GM06990 (cell line): Measurements from ENCODE around the gene ATAD2B.
A peak's percentile ranks its signal among the peaks of the same experiment; 100 is the strongest.

Source experiments
- DNase-seq: peaks from one replicate; pipeline ENCODE4 v3.0.0-alpha.2; 2011; ENCODE audit not compliant: insufficient read length; ENCODE audit errors: extremely low read depth
- H3K27me3 ChIP-seq: replicated peaks from 2 replicates; pipeline ENCODE4 v1.6.0; 2011; ENCODE audit warnings: low read length; ENCODE audit not compliant: control insufficient read depth, insufficient read depth
- H3K36me3 ChIP-seq: 2 replicates; pipeline ENCODE4 v1.5.1; 2011; ENCODE audit warnings: low read length; ENCODE audit not compliant: control insufficient read depth, insufficient read depth
- H3K4me3 ChIP-seq: replicated peaks from 2 replicates; pipeline ENCODE4 v1.5.1; 2011; ENCODE audit warnings: low read depth, mild to moderate bottlenecking, control low read depth, low read length
- TF ChIP-seq, protein P1 (sequence below): IDR thresholded peaks from 2 replicates; pipeline ENCODE4 v1.5.1; 2011; ENCODE audit warnings: low read length, control low read depth, mild to moderate bottlenecking, inconsistent platforms; ENCODE audit not compliant: insufficient read depth, poor library complexity, severe bottlenecking

The ATAD2B gene

DNA sequence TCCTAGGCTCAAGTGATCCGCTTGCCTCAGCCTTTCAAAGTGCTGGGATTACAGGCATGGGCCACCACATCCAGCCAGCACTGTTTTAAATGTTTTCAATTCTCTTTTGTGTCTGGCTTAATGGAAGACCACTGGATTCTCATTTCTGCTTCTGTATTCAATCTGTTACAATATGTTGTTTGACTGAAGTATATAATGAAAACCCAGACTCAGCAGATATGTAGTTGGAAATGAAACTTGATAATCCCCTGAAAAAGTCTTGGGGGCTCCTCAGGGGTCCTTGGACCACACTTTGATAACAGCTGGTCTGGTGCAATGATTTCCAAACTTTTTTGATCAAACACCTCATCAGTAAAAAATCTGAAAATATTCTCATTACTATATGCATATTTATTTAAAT is 132.7 kb downstream of the ATAD2B start:
- TF ChIP-seq, protein P1, sequence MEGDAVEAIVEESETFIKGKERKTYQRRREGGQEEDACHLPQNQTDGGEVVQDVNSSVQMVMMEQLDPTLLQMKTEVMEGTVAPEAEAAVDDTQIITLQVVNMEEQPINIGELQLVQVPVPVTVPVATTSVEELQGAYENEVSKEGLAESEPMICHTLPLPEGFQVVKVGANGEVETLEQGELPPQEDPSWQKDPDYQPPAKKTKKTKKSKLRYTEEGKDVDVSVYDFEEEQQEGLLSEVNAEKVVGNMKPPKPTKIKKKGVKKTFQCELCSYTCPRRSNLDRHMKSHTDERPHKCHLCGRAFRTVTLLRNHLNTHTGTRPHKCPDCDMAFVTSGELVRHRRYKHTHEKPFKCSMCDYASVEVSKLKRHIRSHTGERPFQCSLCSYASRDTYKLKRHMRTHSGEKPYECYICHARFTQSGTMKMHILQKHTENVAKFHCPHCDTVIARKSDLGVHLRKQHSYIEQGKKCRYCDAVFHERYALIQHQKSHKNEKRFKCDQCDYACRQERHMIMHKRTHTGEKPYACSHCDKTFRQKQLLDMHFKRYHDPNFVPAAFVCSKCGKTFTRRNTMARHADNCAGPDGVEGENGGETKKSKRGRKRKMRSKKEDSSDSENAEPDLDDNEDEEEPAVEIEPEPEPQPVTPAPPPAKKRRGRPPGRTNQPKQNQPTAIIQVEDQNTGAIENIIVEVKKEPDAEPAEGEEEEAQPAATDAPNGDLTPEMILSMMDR = no peak
- Histone ChIP-seq H3K36me3 (no peaks in the 10 kb centered on the region; the same call in 1 of the 2 replicates), H3K4me3 (no peak overlapping the region), H3K27me3 (no peaks in the 10 kb centered on the region)
- DNase-seq = no peak

DNA sequence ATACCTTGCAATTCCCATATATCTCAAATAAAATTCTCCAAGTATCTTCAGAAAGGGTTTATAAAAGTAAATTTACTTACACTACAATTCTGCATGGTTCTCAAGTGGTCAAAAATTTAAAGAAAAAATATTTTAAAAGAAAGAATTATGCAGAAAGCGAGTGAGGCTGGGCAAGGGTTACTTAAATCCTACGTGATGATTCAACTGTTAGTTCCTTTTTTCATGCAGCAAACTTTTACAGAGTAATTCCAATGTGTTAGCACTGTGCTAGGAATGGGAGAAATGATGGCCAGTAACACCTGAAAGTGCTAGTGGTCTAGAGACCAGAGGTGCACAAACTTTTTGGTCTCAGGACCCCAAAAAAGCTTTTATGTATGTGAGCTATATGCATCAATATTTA is 133.4 kb downstream of the ATAD2B start:
- Histone ChIP-seq H3K27me3 (no peaks in the 10 kb centered on the region), H3K4me3 (no peak overlapping the region), H3K36me3 (no peaks in the 10 kb centered on the region; the same call in none of the 2 replicates)
- TF ChIP-seq, protein P1 = no peak
- no peak for DNase-seq

DNA sequence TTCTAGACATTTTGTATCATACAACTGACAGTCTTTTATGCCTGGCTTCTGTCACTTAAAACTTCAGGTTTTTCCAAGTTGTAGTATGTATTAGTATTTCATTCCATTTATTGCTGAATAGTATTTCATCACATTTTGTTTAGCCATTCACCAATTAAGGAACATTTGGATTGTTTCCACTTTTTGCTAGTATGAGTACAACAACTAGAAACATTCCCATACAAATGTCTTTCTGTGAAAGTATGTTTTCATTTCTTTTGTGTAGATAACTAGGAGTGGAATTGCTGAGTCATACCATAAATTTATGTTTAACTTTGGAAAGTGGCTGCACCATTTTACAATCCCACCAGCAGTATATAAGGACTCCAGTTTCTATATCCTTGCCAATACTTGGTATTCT is 135.9 kb downstream of the ATAD2B start:
- H3K4me3 ChIP-seq = no peak overlapping the region
- H3K36me3 ChIP-seq = no peaks in the 10 kb centered on the region; the same call in 1 of the 2 replicates
- no peaks in the 10 kb centered on the region for H3K27me3 ChIP-seq
- TF ChIP-seq, protein P1 = no peak
- DNase-seq = no peak

DNA sequence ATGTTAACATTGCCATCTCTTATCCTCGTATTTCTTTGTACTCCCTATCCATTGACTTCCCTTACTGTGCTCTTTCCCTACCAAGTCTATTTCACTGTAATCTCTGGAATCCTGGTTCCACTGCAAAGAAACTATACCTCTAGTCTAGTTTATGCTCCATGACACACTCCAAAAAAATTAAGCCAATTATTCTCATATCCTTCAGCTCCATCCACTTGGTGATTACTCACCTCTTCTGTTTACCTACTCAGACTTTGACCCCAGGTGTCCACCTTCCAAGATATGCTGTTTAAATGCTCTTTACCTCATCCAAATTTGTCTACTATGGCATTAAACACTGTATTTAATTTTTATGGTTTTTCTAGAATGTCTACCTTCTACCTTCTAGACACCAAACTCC is 137.9 kb downstream of the ATAD2B start:
- H3K27me3 ChIP-seq = no peaks in the 10 kb centered on the region
- TF ChIP-seq, protein P1 = no peak
- no peak for DNase-seq
- no peaks in the 10 kb centered on the region; the same call in 1 of the 2 replicates for H3K36me3 ChIP-seq
- H3K4me3 ChIP-seq = no peak overlapping the region

DNA sequence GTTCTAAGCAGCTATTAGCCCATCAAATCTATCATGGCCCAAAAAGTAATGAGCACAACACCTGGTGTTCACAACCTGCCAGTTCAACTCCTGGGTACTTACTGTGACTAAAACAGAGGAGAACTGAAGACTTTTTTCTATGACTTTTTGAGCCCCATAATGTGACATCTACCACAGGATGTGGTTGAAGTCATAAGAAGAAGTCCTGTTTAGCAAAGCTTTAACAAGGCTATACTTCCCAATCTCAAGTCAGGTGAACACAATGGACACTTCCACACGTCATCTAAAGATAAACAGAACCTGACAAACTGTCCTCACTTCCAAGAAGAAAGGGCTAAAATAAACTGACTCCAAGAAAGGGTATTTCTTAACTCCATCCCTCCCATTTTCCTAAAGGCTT is 138.8 kb downstream of the ATAD2B start:
- Histone ChIP-seq H3K4me3 (no peak overlapping the region), H3K36me3 (no peaks in the 10 kb centered on the region; the same call in 1 of the 2 replicates), H3K27me3 (no peaks in the 10 kb centered on the region)
- TF ChIP-seq, protein P1 = no peak
- DNase-seq = peak; percentile 39

DNA sequence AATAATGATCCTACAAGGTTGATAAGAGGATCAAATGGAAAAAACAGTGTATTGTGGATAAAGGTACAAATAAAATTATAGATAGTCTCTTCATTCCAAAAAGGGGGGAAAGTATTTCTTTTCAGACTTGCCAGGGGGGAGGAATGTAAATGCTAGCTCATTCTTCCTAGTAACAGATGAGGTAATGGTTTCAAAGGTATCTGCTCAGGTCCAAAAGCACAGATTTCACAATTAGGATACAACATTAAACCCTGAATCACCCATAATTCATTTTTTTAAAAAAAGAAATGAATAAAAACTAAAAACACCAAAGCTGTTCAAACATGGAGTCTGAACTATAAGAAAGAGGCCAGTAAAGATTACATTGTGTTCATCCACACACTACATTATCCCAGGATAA is 142.0 kb downstream of the ATAD2B start:
- DNase-seq = no peak
- no peaks in the 10 kb centered on the region; the same call in 1 of the 2 replicates for H3K36me3 ChIP-seq

More for the DNA sequence above, 142.0 kb downstream of the ATAD2B start:
- H3K27me3 ChIP-seq = no peaks in the 10 kb centered on the region
- TF ChIP-seq, protein P1 = no peak
- no peak overlapping the region for H3K4me3 ChIP-seq
